GM12801 (cell line): Measurements from ENCODE around the gene REG1A.

Experiments
- TF ChIP-seq, protein P1 (sequence below): IDR thresholded peaks from one replicate; pipeline ENCODE4 v1.5.1; 2011; ENCODE audit warnings: control low read depth; ENCODE audit not compliant: insufficient read length; ENCODE audit errors: extremely low read depth

Gene REG1A

DNA sequence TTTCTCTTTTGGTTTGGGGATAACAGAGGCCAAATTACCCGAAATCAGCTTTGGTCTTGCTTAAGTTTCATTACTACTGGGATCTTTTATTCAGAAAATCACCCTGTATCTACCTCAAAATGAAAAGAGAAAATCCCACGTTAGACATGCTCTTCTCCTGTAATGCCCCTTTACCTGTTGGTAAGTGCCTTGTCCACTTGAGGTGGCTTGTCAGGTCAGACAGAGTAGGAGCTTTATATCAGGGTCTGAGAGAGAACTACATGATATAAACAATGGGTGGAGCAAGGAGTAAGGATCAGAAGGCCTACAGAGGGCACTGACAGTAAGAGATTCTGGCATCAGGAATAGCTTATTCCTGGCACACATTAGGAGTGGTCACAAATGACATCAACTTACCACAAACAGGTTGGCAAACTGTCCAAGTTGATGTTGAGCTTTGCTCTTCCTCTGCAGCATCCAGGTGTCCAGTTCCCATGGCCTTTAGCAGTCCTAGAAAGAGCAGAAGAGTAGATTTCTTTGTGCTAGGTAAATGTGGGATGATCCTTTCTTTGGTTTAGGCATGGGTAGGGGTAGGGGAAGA is 32.4 kb upstream of the REG1A start, which contains the start of gene REG1B:
REG1B (minus strand) TSS at position 209 of the 580 bp plus-strand sequence. CDS start 381 bp downstream, outside the sequence.
- TF ChIP-seq, protein P1, sequence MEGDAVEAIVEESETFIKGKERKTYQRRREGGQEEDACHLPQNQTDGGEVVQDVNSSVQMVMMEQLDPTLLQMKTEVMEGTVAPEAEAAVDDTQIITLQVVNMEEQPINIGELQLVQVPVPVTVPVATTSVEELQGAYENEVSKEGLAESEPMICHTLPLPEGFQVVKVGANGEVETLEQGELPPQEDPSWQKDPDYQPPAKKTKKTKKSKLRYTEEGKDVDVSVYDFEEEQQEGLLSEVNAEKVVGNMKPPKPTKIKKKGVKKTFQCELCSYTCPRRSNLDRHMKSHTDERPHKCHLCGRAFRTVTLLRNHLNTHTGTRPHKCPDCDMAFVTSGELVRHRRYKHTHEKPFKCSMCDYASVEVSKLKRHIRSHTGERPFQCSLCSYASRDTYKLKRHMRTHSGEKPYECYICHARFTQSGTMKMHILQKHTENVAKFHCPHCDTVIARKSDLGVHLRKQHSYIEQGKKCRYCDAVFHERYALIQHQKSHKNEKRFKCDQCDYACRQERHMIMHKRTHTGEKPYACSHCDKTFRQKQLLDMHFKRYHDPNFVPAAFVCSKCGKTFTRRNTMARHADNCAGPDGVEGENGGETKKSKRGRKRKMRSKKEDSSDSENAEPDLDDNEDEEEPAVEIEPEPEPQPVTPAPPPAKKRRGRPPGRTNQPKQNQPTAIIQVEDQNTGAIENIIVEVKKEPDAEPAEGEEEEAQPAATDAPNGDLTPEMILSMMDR: no peak

DNA sequence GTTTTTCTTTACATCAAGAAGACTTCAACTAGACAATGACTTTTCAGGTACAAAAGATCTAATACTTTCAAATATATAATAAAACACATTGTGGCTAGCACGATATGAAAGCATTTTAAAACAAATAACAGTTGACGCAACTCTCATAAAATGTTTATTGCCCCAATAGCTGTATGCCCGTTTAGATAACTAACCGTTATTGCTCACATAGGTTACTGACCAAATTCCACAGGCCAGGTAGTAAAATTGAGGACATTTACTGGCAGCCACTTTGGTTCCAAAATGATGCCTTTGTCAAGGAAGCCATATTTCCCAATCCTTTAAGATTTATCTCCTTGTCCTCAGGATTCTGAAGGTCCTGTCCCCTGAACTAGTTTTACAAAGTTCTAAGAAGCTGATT is 29.6 kb upstream of the REG1A start:
- TF ChIP-seq, protein P1: no peak

DNA sequence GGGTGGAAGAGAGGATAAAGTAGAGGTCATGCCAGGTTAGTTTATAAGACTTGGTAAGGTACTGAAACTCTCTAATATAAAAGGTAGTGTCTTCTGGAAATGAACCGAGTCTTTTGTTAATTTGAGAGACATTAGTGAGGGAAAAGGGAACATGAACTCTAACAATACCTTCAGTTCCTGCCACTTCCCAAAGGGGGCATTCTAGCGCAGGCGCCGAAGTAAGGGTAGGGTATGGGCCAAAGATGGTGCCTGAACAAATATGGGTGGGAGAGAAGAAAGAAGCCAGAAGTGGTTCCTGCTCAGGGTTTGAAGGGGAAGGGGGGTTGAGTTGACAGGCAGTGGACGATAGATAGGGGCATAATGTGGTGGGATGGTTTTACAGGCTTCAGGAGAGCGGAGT is 22.4 kb upstream of the REG1A start:
- TF ChIP-seq, protein P1: no peak

DNA sequence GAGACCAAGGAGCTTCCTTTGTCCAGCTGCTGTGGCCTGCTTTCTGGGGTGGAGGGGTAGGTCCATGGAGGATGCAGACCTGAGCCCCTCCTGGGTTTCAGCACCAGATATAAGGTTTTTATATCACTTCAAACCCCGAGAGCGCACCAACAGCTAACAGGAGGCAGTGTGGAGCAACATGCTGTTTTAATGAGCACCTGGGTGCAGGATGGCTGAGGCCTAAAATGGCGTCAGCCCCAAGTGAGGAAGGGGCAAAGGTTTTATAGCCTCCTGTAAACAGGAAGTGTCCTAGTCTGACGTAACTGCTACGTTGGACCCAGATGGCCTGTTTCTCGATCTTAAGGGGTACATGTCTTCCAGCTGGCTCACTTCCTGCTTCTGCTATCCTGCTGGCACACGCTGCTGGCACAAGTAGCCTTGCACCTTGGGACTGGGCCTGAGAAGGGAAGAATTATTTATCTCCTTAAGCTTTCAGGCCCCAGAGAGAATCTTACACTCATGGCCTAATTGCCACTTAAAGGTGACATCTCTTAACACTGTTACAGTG is 21.1 kb upstream of the REG1A start:
- TF ChIP-seq, protein P1: no peak

DNA sequence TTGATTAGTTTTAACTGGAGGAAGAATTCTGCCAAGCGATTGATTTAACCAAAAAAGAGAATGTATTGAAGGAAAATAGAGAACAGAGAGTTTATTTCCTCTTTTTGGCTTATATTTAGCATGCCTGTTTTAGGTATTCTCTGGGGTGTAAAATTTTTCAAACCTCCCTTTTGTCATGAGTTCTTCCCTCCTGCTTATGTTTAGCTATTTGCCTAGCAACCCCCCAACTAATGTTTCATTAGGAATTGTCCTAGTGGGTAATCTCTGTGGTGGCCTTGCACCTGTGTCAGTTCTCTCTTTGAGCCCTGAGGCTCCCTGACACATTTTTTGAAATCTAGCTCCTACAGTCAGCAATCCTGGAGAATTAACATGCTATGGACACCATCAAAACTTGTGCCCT is 20.0 kb upstream of the REG1A start:
- TF ChIP-seq, protein P1: no peak

DNA sequence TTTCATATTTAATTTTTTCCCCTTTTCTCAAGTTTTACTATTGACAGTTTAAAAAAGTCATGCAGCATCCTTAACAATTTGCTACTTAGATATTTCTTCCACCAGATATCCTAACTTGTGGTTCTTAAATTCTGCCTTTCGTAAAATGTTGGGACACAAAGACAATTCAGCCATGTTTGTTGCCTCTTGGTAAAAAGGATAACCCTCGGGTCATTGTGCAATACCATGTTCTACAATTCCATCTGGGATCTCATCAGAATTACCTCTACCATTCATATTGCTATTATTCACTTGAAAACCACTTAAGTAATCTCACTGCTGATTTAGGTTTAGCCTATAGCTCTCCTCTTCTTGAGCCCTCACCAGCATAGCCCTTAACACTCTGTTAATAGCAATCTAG is 19.3 kb upstream of the REG1A start:
- TF ChIP-seq, protein P1: no peak

DNA sequence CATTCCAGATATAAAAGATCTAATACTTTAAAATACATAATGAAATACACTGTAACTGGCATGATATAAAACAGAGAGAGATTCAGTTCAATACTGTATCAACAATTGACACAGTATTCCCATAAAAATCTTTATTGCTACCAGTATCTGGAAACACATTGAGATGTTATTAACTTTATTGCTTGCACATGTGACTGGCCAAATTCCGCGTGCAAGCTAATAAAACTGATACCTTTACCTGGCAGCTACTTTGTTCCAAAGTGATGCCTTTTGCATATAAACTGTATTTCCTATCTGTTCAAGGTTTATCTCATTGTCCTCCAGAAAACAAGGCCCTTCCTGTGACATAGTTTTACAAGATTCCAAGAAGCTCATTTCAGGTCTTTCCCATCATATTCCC is 17.1 kb upstream of the REG1A start:
- TF ChIP-seq, protein P1: no peak
